ENCODE measurements around the gene PCDHB15. TPM values are rescaled to one million over a fixed set of nuclear protein-coding genes. Genes with fewer than 3 reads are reported as not detected.

Gene PCDHB15
- total and polyA plus RNA-seq, 2 experiments from 2014 or later = 19.3 to 21.3 TPM

- Histone ChIP-seq H3K4me1 (ENCODE audit: low read depth) (no peaks in the 10 kb centered on the region), H3K27ac (peak overlapping the region; percentile 38), H3K27me3 (no peaks in the 10 kb centered on the region), H3K36me3 (no peaks in the 10 kb centered on the region), H3K9me3 (ENCODE audit: low read depth) (no peaks in the 10 kb centered on the region), H3K4me3 (no peak overlapping the region)
- peak in 1 of 2 donors; percentile 40 for DNase-seq (ENCODE audit: low read depth in 1 of 2, low spot score in 1 of 2)
- TF ChIP-seq, protein P1, sequence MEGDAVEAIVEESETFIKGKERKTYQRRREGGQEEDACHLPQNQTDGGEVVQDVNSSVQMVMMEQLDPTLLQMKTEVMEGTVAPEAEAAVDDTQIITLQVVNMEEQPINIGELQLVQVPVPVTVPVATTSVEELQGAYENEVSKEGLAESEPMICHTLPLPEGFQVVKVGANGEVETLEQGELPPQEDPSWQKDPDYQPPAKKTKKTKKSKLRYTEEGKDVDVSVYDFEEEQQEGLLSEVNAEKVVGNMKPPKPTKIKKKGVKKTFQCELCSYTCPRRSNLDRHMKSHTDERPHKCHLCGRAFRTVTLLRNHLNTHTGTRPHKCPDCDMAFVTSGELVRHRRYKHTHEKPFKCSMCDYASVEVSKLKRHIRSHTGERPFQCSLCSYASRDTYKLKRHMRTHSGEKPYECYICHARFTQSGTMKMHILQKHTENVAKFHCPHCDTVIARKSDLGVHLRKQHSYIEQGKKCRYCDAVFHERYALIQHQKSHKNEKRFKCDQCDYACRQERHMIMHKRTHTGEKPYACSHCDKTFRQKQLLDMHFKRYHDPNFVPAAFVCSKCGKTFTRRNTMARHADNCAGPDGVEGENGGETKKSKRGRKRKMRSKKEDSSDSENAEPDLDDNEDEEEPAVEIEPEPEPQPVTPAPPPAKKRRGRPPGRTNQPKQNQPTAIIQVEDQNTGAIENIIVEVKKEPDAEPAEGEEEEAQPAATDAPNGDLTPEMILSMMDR (IDR thresholded peaks at IDR 0.05; ENCODE audit: low read depth, low read length) = no peak
Observed at GRCh38 chr5:141298376-141298775, 53.2 kb downstream of the PCDHB15 start.

Other genes with a start within 250 kb of the PCDHB15 start
Only the 30 nearest of the 39 such genes appear.
- 43.9 and 51.5 TPM in 2 replicates for gene PCDHB2, start 150.8 kb upstream of the PCDHB15 start, total RNA-seq
- gene PCDHB2, start 150.8 kb upstream of the PCDHB15 start, polyA plus RNA-seq = 25.0 and 31.2 TPM in 2 replicates
- 5.6 and 8.9 TPM in 2 replicates for gene PCDHB3, start 144.9 kb upstream of the PCDHB15 start, total RNA-seq
- gene PCDHB3, start 144.9 kb upstream of the PCDHB15 start, polyA plus RNA-seq = 0.34 and 1.2 TPM in 2 replicates
- gene PCDHB4, start 123.6 kb upstream of the PCDHB15 start, total RNA-seq = 2.6 and 5.2 TPM in 2 replicates
- 0.75 and 2.4 TPM in 2 replicates for gene PCDHB4, start 123.6 kb upstream of the PCDHB15 start, polyA plus RNA-seq
- 27.5 and 72.8 TPM in 2 replicates for gene PCDHB5, start 110.2 kb upstream of the PCDHB15 start, total RNA-seq
- 10.1 and 30.0 TPM in 2 replicates for gene PCDHB5, start 110.2 kb upstream of the PCDHB15 start, polyA plus RNA-seq
- gene PCDHB6, start 95.3 kb upstream of the PCDHB15 start, total RNA-seq = 1.7 and 2.1 TPM in 2 replicates
- gene PCDHB6, start 95.3 kb upstream of the PCDHB15 start, polyA plus RNA-seq = 0.26 and 0.37 TPM in 2 replicates
- 1.1 and 2.3 TPM in 2 replicates for gene PCDHB7, start 72.8 kb upstream of the PCDHB15 start, total RNA-seq
- gene PCDHB7, start 72.8 kb upstream of the PCDHB15 start, polyA plus RNA-seq = 0.40 and 1.0 TPM in 2 replicates
- gene PCDHB8, start 67.6 kb upstream of the PCDHB15 start, total RNA-seq = 17.2 and 20.8 TPM in 2 replicates
- gene PCDHB8, start 67.6 kb upstream of the PCDHB15 start, polyA plus RNA-seq = 6.2 and 8.7 TPM in 2 replicates
- gene PCDHB16, start 63.0 kb upstream of the PCDHB15 start, total RNA-seq = 4.8 and 6.3 TPM in 2 replicates
- gene PCDHB16, start 63.0 kb upstream of the PCDHB15 start, polyA plus RNA-seq = 1.6 and 2.7 TPM in 2 replicates
- gene PCDHB9, start 58.2 kb upstream of the PCDHB15 start, total RNA-seq = 7.4 and 7.9 TPM in 2 replicates
- 2.5 and 2.9 TPM in 2 replicates for gene PCDHB9, start 58.2 kb upstream of the PCDHB15 start, polyA plus RNA-seq
- gene PCDHB10, start 53.0 kb upstream of the PCDHB15 start, total RNA-seq = 8.8 and 10.9 TPM in 2 replicates
- 7.8 and 9.0 TPM in 2 replicates for gene PCDHB10, start 53.0 kb upstream of the PCDHB15 start, polyA plus RNA-seq
- gene PCDHB11, start 45.8 kb upstream of the PCDHB15 start, total RNA-seq = 4.7 and 8.6 TPM in 2 replicates
- gene PCDHB11, start 45.8 kb upstream of the PCDHB15 start, polyA plus RNA-seq = 2.4 and 3.1 TPM in 2 replicates
- gene PCDHB12, start 36.7 kb upstream of the PCDHB15 start, total RNA-seq = 9.5 and 17.7 TPM in 2 replicates
- gene PCDHB12, start 36.7 kb upstream of the PCDHB15 start, polyA plus RNA-seq = 2.1 and 3.5 TPM in 2 replicates
- 7.8 and 8.4 TPM in 2 replicates for gene PCDHB13, start 31.5 kb upstream of the PCDHB15 start, total RNA-seq
- gene PCDHB13, start 31.5 kb upstream of the PCDHB15 start, polyA plus RNA-seq = 1.3 and 3.1 TPM in 2 replicates
- gene PCDHB14, start 22.1 kb upstream of the PCDHB15 start, total RNA-seq = 17.3 and 21.2 TPM in 2 replicates
- 8.1 and 11.8 TPM in 2 replicates for gene PCDHB14, start 22.1 kb upstream of the PCDHB15 start, polyA plus RNA-seq
- 0.42 TPM in 1 of 2 replicates, not detected in the other for gene SLC25A2, start 58.7 kb downstream of the PCDHB15 start, total RNA-seq
- gene SLC25A2, start 58.7 kb downstream of the PCDHB15 start, polyA plus RNA-seq = not detected in 2 replicates
- gene TAF7, start 75.4 kb downstream of the PCDHB15 start, total RNA-seq = 93.8 and 124 TPM in 2 replicates
- gene TAF7, start 75.4 kb downstream of the PCDHB15 start, polyA plus RNA-seq = 165 and 215 TPM in 2 replicates
- 1.7 and 2.3 TPM in 2 replicates for gene PCDHGA1, start 85.1 kb downstream of the PCDHB15 start, total RNA-seq
- 0.40 and 1.2 TPM in 2 replicates for gene PCDHGA1, start 85.1 kb downstream of the PCDHB15 start, polyA plus RNA-seq
- 0.95 and 1.8 TPM in 2 replicates for gene PCDHGA2, start 93.4 kb downstream of the PCDHB15 start, total RNA-seq
- gene PCDHGA2, start 93.4 kb downstream of the PCDHB15 start, polyA plus RNA-seq = 0.18 and 1.1 TPM in 2 replicates
- gene PCDHGA3, start 98.4 kb downstream of the PCDHB15 start, total RNA-seq = 1.5 and 3.2 TPM in 2 replicates
- gene PCDHGA3, start 98.4 kb downstream of the PCDHB15 start, polyA plus RNA-seq = 1.4 and 2.2 TPM in 2 replicates
- gene PCDHGB1, start 104.7 kb downstream of the PCDHB15 start, total RNA-seq = 1.8 and 3.7 TPM in 2 replicates
- gene PCDHGB1, start 104.7 kb downstream of the PCDHB15 start, polyA plus RNA-seq = 0.32 and 0.46 TPM in 2 replicates
- gene PCDHGA4, start 109.6 kb downstream of the PCDHB15 start, total RNA-seq = 1.5 and 1.8 TPM in 2 replicates
- gene PCDHGA4, start 109.6 kb downstream of the PCDHB15 start, polyA plus RNA-seq = 0.20 and 0.32 TPM in 2 replicates
- gene PCDHGB2, start 114.6 kb downstream of the PCDHB15 start, total RNA-seq = 2.7 and 3.0 TPM in 2 replicates
- gene PCDHGB2, start 114.6 kb downstream of the PCDHB15 start, polyA plus RNA-seq = 1.0 and 2.8 TPM in 2 replicates
- 1.1 and 1.2 TPM in 2 replicates for gene PCDHGA5, start 118.8 kb downstream of the PCDHB15 start, total RNA-seq
- 0.09 TPM in 1 of 2 replicates, not detected in the other for gene PCDHGA5, start 118.8 kb downstream of the PCDHB15 start, polyA plus RNA-seq
- 0.71 and 1.2 TPM in 2 replicates for gene PCDHGB3, start 124.8 kb downstream of the PCDHB15 start, total RNA-seq
- gene PCDHGB3, start 124.8 kb downstream of the PCDHB15 start, polyA plus RNA-seq = 0.27 TPM in 1 of 2 replicates, not detected in the other
- gene PCDHGA6, start 128.5 kb downstream of the PCDHB15 start, total RNA-seq = 0.66 and 0.88 TPM in 2 replicates
- gene PCDHGA6, start 128.5 kb downstream of the PCDHB15 start, polyA plus RNA-seq = not detected in 2 replicates
- gene PCDHGA7, start 137.3 kb downstream of the PCDHB15 start, total RNA-seq = 1.0 and 1.2 TPM in 2 replicates
- 0.20 TPM in 1 of 2 replicates, not detected in the other for gene PCDHGA7, start 137.3 kb downstream of the PCDHB15 start, polyA plus RNA-seq
- 17.4 and 23.5 TPM in 2 replicates for gene PCDHGB4, start 142.3 kb downstream of the PCDHB15 start, total RNA-seq
- 9.9 and 12.5 TPM in 2 replicates for gene PCDHGB4, start 142.3 kb downstream of the PCDHB15 start, polyA plus RNA-seq
- gene PCDHGA8, start 147.2 kb downstream of the PCDHB15 start, total RNA-seq = 2.3 and 2.5 TPM in 2 replicates
- 0.37 and 1.0 TPM in 2 replicates for gene PCDHGA8, start 147.2 kb downstream of the PCDHB15 start, polyA plus RNA-seq
- gene PCDHGB5, start 152.6 kb downstream of the PCDHB15 start, total RNA-seq = 1.2 and 2.6 TPM in 2 replicates
- gene PCDHGB5, start 152.6 kb downstream of the PCDHB15 start, polyA plus RNA-seq = 0.66 TPM in 1 of 2 replicates, not detected in the other
- 1.1 and 1.8 TPM in 2 replicates for gene PCDHGA9, start 157.4 kb downstream of the PCDHB15 start, total RNA-seq
- 0.04 and 0.70 TPM in 2 replicates for gene PCDHGA9, start 157.4 kb downstream of the PCDHB15 start, polyA plus RNA-seq